Measurements from ENCODE around the gene ARF6. TPM values are rescaled to one million over a fixed set of nuclear protein-coding genes. Genes with fewer than 3 reads are reported as not detected.
"Not testable (repeated sequence)": the region's sequence is repeated elsewhere in the genome, so short reads cannot be mapped to it uniquely, and the experiment has no call there.

Gene ARF6
- polyA plus RNA-seq, 1 of the 3 experiments (the other 2 are of a cell fraction), result 45.2 TPM

- ChIA-PET POLR2A (interaction anchor here (1.1 to 1.5 kb wide), 3 partner anchors 14 to 113 kb away, joined by 3 to 5 read pairs (median 4); no protein-coding TSS in a partner anchor), CTCF (interaction anchor here (0.5 to 1.9 kb wide), 4 partner anchors 26 to 218 kb away, joined by 3 to 5 read pairs (median 3); no protein-coding TSS in a partner anchor)
- Histone ChIP-seq H3K4me1 (ENCODE audit: control insufficient read depth in 1 of 2, insufficient read depth in 2 of 2, low read depth in 1 of 2, low read length in 1 of 2) (peaks cover 15 to 19% of the 10 kb centered on the region in 2 experiments), H2AFZ (ENCODE audit: low read depth) (no peak overlapping the region), H3F3A (replicated peaks; ENCODE audit: insufficient read depth) (peaks cover 34% of the 10 kb centered on the region), H3K27ac (ENCODE audit: low read depth in 2 of 2, low read length in 1 of 2) (peak overlapping the region; percentile 93 to 98), H3K9me2 (no peaks in the 10 kb centered on the region), H3K27me3 (ENCODE audit: insufficient read depth) (no peaks in the 10 kb centered on the region), H3K4me3 (ENCODE audit: low read depth in 2 of 2, low read length in 1 of 2) (peak overlapping the region; percentile 85 to 91), H3K9me3 (no peaks in the 10 kb centered on the region), H4K20me1 (ENCODE audit: insufficient read depth) (peaks cover 38% of the 10 kb centered on the region), H3K9ac (peak overlapping the region; percentile 98), H3K4me2 (peak overlapping the region; percentile 72), H3K79me2 (ENCODE audit: insufficient read depth) (peaks cover 64% of the 10 kb centered on the region), H3K36me3 (replicated peaks in 1 of 2; ENCODE audit: control insufficient read depth in 1 of 2, insufficient read depth in 2 of 2, low read length in 1 of 2) (peaks cover 32 to 49% of the 10 kb centered on the region in 2 experiments)
- peak; percentile 80 for DNase-seq
- 0% methylated on average over 25 of the region's 85 CpGs for WGBS (ENCODE audit: low lambda C conversion rate)
- TF ChIP-seq POLR2AphosphoS5 (IDR thresholded peaks at IDR 0.05; ENCODE audit: low read depth, low read length), result 0 out of 2 replicates have a peak, but pooled peaks have one; percentile 6
- TF ChIP-seq SIN3A (IDR thresholded peaks at IDR 0.05; ENCODE audit: borderline replicate concordance, low read depth, low read length), result 0 out of 2 replicates have a peak, but pooled peaks have one; percentile 0
- TF ChIP-seq IRF3 (IDR thresholded peaks at IDR 0.05; ENCODE audit: low read depth, low read length), result no peak
These were observed 679 bp downstream of the ARF6 start for GRCh38 chr14:49893309-49894213.

GRCh38 chr14:49894214-49895107, 1.6 kb downstream of the ARF6 start:
- POLR2A ChIA-PET, result interaction anchor here (1.2 kb wide), 1 partner anchor 112 kb away, joined by 3 read pairs; no protein-coding TSS in a partner anchor
- 1% methylated on average over 8 of the region's 8 CpGs for WGBS (ENCODE audit: low lambda C conversion rate)
- Histone ChIP-seq H3K9ac (peak overlapping the region; percentile 98), H3K4me3 (ENCODE audit: low read depth in 2 of 2, low read length in 1 of 2) (peak overlapping the region; percentile 85 to 91), H3K36me3 (replicated peaks in 1 of 2; ENCODE audit: control insufficient read depth in 1 of 2, insufficient read depth in 2 of 2, low read length in 1 of 2) (peaks cover 32 to 50% of the 10 kb centered on the region in 2 experiments), H3K4me2 (peak overlapping the region; percentile 72), H3K27ac (ENCODE audit: low read depth in 2 of 2, low read length in 1 of 2) (peak overlapping the region in 1 of 2 experiments; percentile 98; a peak in 3 of 4 replicates), H4K20me1 (ENCODE audit: insufficient read depth) (peaks cover 38% of the 10 kb centered on the region), H3K79me2 (ENCODE audit: insufficient read depth) (peaks cover 73% of the 10 kb centered on the region), H3F3A (replicated peaks; ENCODE audit: insufficient read depth) (peaks cover 42% of the 10 kb centered on the region), H3K4me1 (ENCODE audit: control insufficient read depth in 1 of 2, insufficient read depth in 2 of 2, low read depth in 1 of 2, low read length in 1 of 2) (peaks cover 19 to 24% of the 10 kb centered on the region in 2 experiments)
- H2AFZ ChIP-seq (ENCODE audit: low read depth); H3K9me2 ChIP-seq; H3K27me3 ChIP-seq (ENCODE audit: insufficient read depth); H3K9me3 ChIP-seq; DNase-seq: not testable (repeated sequence)
- CTCF ChIA-PET, result interaction anchor here (0.5 to 1.4 kb wide), 3 partner anchors 27 to 217 kb away, joined by 3 read pairs; no protein-coding TSS in a partner anchor

GRCh38 chr14:49895480-49895879, 2.6 kb downstream of the ARF6 start:
- Histone ChIP-seq H3K4me1 (ENCODE audit: control insufficient read depth in 1 of 2, insufficient read depth in 2 of 2, low read depth in 1 of 2, low read length in 1 of 2) (peaks cover 19 to 27% of the 10 kb centered on the region in 2 experiments), H3K27me3 (ENCODE audit: insufficient read depth) (no peaks in the 10 kb centered on the region), H3F3A (replicated peaks; ENCODE audit: insufficient read depth) (peaks cover 51% of the 10 kb centered on the region), H2AFZ (ENCODE audit: low read depth) (no peak overlapping the region), H3K9me3 (no peaks in the 10 kb centered on the region), H3K9me2 (no peaks in the 10 kb centered on the region), H3K9ac (peak overlapping the region; percentile 98), H3K79me2 (ENCODE audit: insufficient read depth) (peaks cover 83% of the 10 kb centered on the region), H3K4me2 (peak overlapping the region; percentile 72), H4K20me1 (ENCODE audit: insufficient read depth) (peaks cover 38% of the 10 kb centered on the region), H3K36me3 (replicated peaks in 1 of 2; ENCODE audit: control insufficient read depth in 1 of 2, insufficient read depth in 2 of 2, low read length in 1 of 2) (peaks cover 32 to 53% of the 10 kb centered on the region in 2 experiments), H3K4me3 (ENCODE audit: low read depth in 2 of 2, low read length in 1 of 2) (peak overlapping the region; percentile 85 to 91; a peak in 3 of 4 replicates), H3K27ac (ENCODE audit: low read depth in 2 of 2, low read length in 1 of 2) (peak overlapping the region in 1 of 2 experiments; percentile 98; a peak in 1 of 4 replicates)
- 30% methylated on average over 4 of the region's 4 CpGs for WGBS (ENCODE audit: low lambda C conversion rate)
- POLR2A ChIA-PET, result no interaction called here
- no peak for DNase-seq
- CTCF ChIA-PET, result interaction anchor here (0.8 to 1.4 kb wide), 5 partner anchors 15 to 210 kb away, joined by 3 to 4 read pairs (median 3); no protein-coding TSS in a partner anchor
- no peak for TF ChIP-seq YY1 (IDR thresholded peaks at IDR 0.05; ENCODE audit: low read depth)
- no peak for TF ChIP-seq NFIC (IDR thresholded peaks at IDR 0.05; ENCODE audit: borderline replicate concordance)
- no peak for TF ChIP-seq GATA2 (CRISPR knock-in tag; IDR thresholded peaks at IDR 0.05)
- TF ChIP-seq CHD2 (IDR thresholded peaks at IDR 0.05; ENCODE audit: low read length, partially characterized antibody), result no peak
- no peak for TF ChIP-seq USF2 (IDR thresholded peaks at IDR 0.05; ENCODE audit: borderline replicate concordance, low read depth, low read length)
- TF ChIP-seq TCF12 (IDR thresholded peaks at IDR 0.05), result no peak
- no peak for TF ChIP-seq RFX5 (IDR thresholded peaks at IDR 0.05; ENCODE audit: low read length)
- TF ChIP-seq SMC3 (IDR thresholded peaks at IDR 0.05; ENCODE audit: low read depth, low read length), result no peak
